Calu3 (cell line): ENCODE data around the gene LCN10. TPM values are rescaled to one million over a fixed set of nuclear protein-coding genes. Genes with fewer than 3 reads are reported as not detected.

Experiments used
- BruUV-seq: library from RNA; stranded (reverse); fragments of 400-500 nt; replicated peaks from 2 replicates; lab custom pipeline; 2021; lab: Mats Ljungman, UMichigan
- CTCF ChIA-PET: fragments of 300-600 bp; sonication (Branson Sonifier 250); formaldehyde crosslinking; loops from one replicate; lab custom pipeline; 2022; ENCODE audit warnings: antibody characterized with exemption; lab: Charles Lee
- DNase-seq: peaks from one replicate; pipeline ENCODE4 v3.0.0; 2022
- H3K27ac Mint-ChIP-seq: one replicate; pipeline ENCODE4 v1.8.0; 2022; ENCODE audit warnings: mixed read lengths; ENCODE audit not compliant: unreplicated experiment
- H3K27me3 Mint-ChIP-seq: one replicate; pipeline ENCODE4 v1.8.0; 2022; ENCODE audit warnings: mixed read lengths; ENCODE audit not compliant: unreplicated experiment
- H3K36me3 Mint-ChIP-seq: one replicate; pipeline ENCODE4 v1.8.0; 2022; ENCODE audit warnings: mild to moderate bottlenecking, moderate library complexity, mixed read lengths; ENCODE audit not compliant: insufficient read depth, unreplicated experiment
- H3K4me1 Mint-ChIP-seq: one replicate; pipeline ENCODE4 v1.8.0; 2022; ENCODE audit warnings: mild to moderate bottlenecking, low read depth, mixed read lengths; ENCODE audit not compliant: unreplicated experiment
- H3K4me3 Mint-ChIP-seq: one replicate; pipeline ENCODE4 v1.8.0; 2022; ENCODE audit warnings: mild to moderate bottlenecking, low read depth, moderate library complexity, mixed read lengths; ENCODE audit not compliant: unreplicated experiment
- H3K9me3 Mint-ChIP-seq: one replicate; pipeline ENCODE4 v1.8.0; 2022; ENCODE audit warnings: low read depth, mixed read lengths; ENCODE audit not compliant: unreplicated experiment
- CTCF ChIP-seq: fragments of 200-600 bp; IDR thresholded peaks from one replicate; pipeline ENCODE4 v1.8.0; 2022; ENCODE audit warnings: antibody characterized with exemption; ENCODE audit not compliant: unreplicated experiment
- intact Hi-C: fragments of 100-400 bp; cut with micrococcal nuclease; formaldehyde crosslinking; loops from one replicate; pipeline ENCODE4 v1.10.0; 2022; ENCODE audit not compliant: unreplicated experiment
- total RNA-seq: library from RNA; stranded (reverse); gene quantifications from 2 replicates; pipeline ENCODE4 v1.2.3, GENCODE V29; 2022

LCN10 gene
- total RNA-seq, 1 experiment from 2014 or later, result 0.33 TPM

DNA sequence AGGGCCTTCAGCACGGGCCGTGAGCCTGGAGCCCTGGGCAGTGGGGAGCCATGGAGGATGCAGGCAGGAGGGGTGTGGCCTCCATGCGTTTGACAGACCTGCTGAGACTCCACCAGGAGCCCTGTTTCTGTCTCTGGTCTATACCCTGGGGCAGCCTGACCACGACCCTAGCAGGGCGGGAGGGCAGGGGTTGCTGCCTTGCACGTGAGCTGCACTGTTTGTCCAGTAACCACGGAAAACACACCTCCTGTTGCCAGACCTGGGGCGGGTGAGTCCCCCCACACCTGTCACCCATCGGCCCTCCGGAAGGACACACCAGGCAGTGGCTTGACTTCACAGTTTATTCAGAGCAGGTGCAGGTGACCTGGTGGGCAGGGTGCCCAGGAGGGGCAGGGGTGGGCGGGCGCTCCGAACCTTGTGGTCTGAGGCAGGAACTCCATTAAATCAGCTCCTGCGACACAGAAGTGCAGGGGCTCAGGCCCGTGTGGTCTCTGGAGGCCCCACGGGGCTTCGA lies 11.4 kb upstream of the LCN10 start:
- no peaks in the 10 kb centered on the region for H3K4me1 Mint-ChIP-seq
- CTCF ChIA-PET, result no interaction called here
- H3K27ac Mint-ChIP-seq, result no peak overlapping the region
- DNase-seq, result no peak
- H3K4me3 Mint-ChIP-seq, result no peak overlapping the region
- BruUV-seq, result no TSS peak
- peaks cover 40% of the 10 kb centered on the region for H3K27me3 Mint-ChIP-seq
- intact Hi-C loops, result no loop called here
- TF ChIP-seq CTCF, result no peak
- peaks cover 4% of the 10 kb centered on the region for H3K9me3 Mint-ChIP-seq
- no peaks in the 10 kb centered on the region for H3K36me3 Mint-ChIP-seq

DNA sequence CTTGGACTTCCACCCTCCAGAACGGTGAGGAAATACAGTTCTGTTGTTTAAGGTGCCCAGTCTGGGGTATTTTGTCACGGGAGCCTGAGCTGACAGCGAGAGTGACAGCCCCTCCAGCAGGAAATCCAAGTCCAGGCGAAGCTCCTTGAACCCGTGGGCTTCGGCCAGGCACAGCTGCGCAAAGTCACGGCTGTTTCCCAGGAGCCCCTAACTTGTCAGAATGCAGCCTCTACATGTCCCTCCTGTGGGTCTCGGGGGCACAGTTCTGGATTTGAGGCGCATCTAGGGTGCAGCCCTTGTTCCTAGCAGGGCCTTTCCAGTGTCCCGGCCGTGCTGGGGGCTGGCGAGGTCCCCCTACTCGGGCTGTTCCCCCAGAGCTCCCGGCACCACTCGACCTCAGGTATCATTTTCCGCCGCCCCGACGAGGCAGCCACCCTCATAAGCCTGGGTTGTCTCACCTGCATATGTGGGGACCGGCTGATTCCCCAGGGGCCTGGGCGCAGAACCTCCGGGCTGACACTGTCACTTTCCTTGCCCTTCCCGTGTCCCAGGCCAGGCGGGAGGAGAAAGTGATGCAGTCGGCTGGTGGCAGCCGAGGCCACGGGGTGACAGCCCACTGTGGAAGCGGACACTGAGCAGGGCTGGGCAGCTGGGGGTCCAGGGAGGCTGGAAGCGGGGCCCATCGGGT lies 10.8 kb upstream of the LCN10 start:
- Mint-ChIP-seq H3K4me1 (no peaks in the 10 kb centered on the region), H3K27me3 (peaks cover 46% of the 10 kb centered on the region), H3K9me3 (peaks cover 4% of the 10 kb centered on the region), H3K27ac (no peak overlapping the region), H3K36me3 (no peaks in the 10 kb centered on the region), H3K4me3 (no peak overlapping the region)
- intact Hi-C loops, result no loop called here
- BruUV-seq, result no TSS peak
- DNase-seq, result no peak
- CTCF ChIA-PET, result no interaction called here
- TF ChIP-seq CTCF, result no peak

- intact Hi-C loops, result no loop called here
- CTCF ChIA-PET, result interaction anchor here (0.6 kb wide), 1 partner anchor 12 kb away, joined by 3 read pairs; no protein-coding TSS in a partner anchor
- Mint-ChIP-seq H3K27me3 (peaks cover 63% of the 10 kb centered on the region), H3K36me3 (no peaks in the 10 kb centered on the region), H3K27ac (no peak overlapping the region), H3K4me1 (no peaks in the 10 kb centered on the region), H3K4me3 (no peak overlapping the region), H3K9me3 (peaks cover 4% of the 10 kb centered on the region)
- no TSS peak for BruUV-seq
- no peak for TF ChIP-seq CTCF
- no peak for DNase-seq
Measured at GRCh38 chr9:136751814-136752213, 9.1 kb upstream of the LCN10 start.

- Mint-ChIP-seq H3K27ac (no peak overlapping the region), H3K4me3 (no peak overlapping the region), H3K4me1 (no peaks in the 10 kb centered on the region), H3K27me3 (peaks cover 64% of the 10 kb centered on the region), H3K9me3 (peaks cover 4% of the 10 kb centered on the region), H3K36me3 (no peaks in the 10 kb centered on the region)
- no peak for DNase-seq
- BruUV-seq, result no TSS peak
- intact Hi-C loops, result no loop called here
- CTCF ChIA-PET, result interaction anchor here (0.6 kb wide), 1 partner anchor 11 kb away, joined by 3 read pairs; no protein-coding TSS in a partner anchor
- no peak for TF ChIP-seq CTCF
Measured at GRCh38 chr9:136751244-136751643, 8.5 kb upstream of the LCN10 start.
